Calu3 (cell line): ENCODE data around the gene CUTC. TPM values are rescaled to one million over a fixed set of nuclear protein-coding genes. Genes with fewer than 3 reads are reported as not detected.

ENCODE experiments used
- BruUV-seq: library from RNA; stranded (reverse); fragments of 400-500 nt; replicated peaks from 2 replicates; lab custom pipeline; 2021; lab: Mats Ljungman, UMichigan
- CTCF ChIA-PET: fragments of 300-600 bp; sonication (Branson Sonifier 250); formaldehyde crosslinking; loops from one replicate; lab custom pipeline; 2022; ENCODE audit warnings: antibody characterized with exemption; lab: Charles Lee
- DNase-seq: peaks from one replicate; pipeline ENCODE4 v3.0.0; 2022
- H3K27ac Mint-ChIP-seq: one replicate; pipeline ENCODE4 v1.8.0; 2022; ENCODE audit warnings: mixed read lengths; ENCODE audit not compliant: unreplicated experiment
- H3K27me3 Mint-ChIP-seq: one replicate; pipeline ENCODE4 v1.8.0; 2022; ENCODE audit warnings: mixed read lengths; ENCODE audit not compliant: unreplicated experiment
- H3K36me3 Mint-ChIP-seq: one replicate; pipeline ENCODE4 v1.8.0; 2022; ENCODE audit warnings: mild to moderate bottlenecking, moderate library complexity, mixed read lengths; ENCODE audit not compliant: insufficient read depth, unreplicated experiment
- H3K4me1 Mint-ChIP-seq: one replicate; pipeline ENCODE4 v1.8.0; 2022; ENCODE audit warnings: mild to moderate bottlenecking, low read depth, mixed read lengths; ENCODE audit not compliant: unreplicated experiment
- H3K4me3 Mint-ChIP-seq: one replicate; pipeline ENCODE4 v1.8.0; 2022; ENCODE audit warnings: mild to moderate bottlenecking, low read depth, moderate library complexity, mixed read lengths; ENCODE audit not compliant: unreplicated experiment
- H3K9me3 Mint-ChIP-seq: one replicate; pipeline ENCODE4 v1.8.0; 2022; ENCODE audit warnings: low read depth, mixed read lengths; ENCODE audit not compliant: unreplicated experiment
- CTCF ChIP-seq: fragments of 200-600 bp; IDR thresholded peaks from one replicate; pipeline ENCODE4 v1.8.0; 2022; ENCODE audit warnings: antibody characterized with exemption; ENCODE audit not compliant: unreplicated experiment
- intact Hi-C: fragments of 100-400 bp; cut with micrococcal nuclease; formaldehyde crosslinking; loops from one replicate; pipeline ENCODE4 v1.10.0; 2022; ENCODE audit not compliant: unreplicated experiment
- total RNA-seq: library from RNA; stranded (reverse); gene quantifications from 2 replicates; pipeline ENCODE4 v1.2.3, GENCODE V29; 2022

The CUTC gene
- total RNA-seq, 1 experiment from 2014 or later: 9.3 TPM

GRCh38 chr10:99740260-99740659, 8.2 kb downstream of the CUTC start:
- Mint-ChIP-seq H3K27me3 (no peaks in the 10 kb centered on the region), H3K36me3 (peaks cover 14% of the 10 kb centered on the region), H3K4me1 (peaks cover 5% of the 10 kb centered on the region), H3K9me3 (peaks cover 3% of the 10 kb centered on the region), H3K27ac (no peak overlapping the region), H3K4me3 (no peak overlapping the region)
- no peak for TF ChIP-seq CTCF
- intact Hi-C loops: no loop called here
- CTCF ChIA-PET: no interaction called here
- DNase-seq: no peak
- BruUV-seq: no TSS peak

GRCh38 chr10:99740933-99741559, 9.0 kb downstream of the CUTC start:
- no peak for TF ChIP-seq CTCF
- BruUV-seq: no TSS peak
- Mint-ChIP-seq H3K4me3 (no peak overlapping the region), H3K27me3 (no peaks in the 10 kb centered on the region), H3K27ac (no peak overlapping the region), H3K36me3 (peaks cover 14% of the 10 kb centered on the region), H3K4me1 (peaks cover 5% of the 10 kb centered on the region), H3K9me3 (peaks cover 3% of the 10 kb centered on the region)
- no peak for DNase-seq
- CTCF ChIA-PET: no interaction called here
- intact Hi-C loops: no loop called here

- intact Hi-C loops: no loop called here
- Mint-ChIP-seq H3K4me3 (no peak overlapping the region), H3K9me3 (peaks cover 3% of the 10 kb centered on the region), H3K27ac (no peak overlapping the region), H3K27me3 (no peaks in the 10 kb centered on the region), H3K4me1 (peaks cover 5% of the 10 kb centered on the region), H3K36me3 (peaks cover 14% of the 10 kb centered on the region)
- BruUV-seq: no TSS peak
- no peak for DNase-seq
- CTCF ChIA-PET: no interaction called here
- no peak for TF ChIP-seq CTCF
These were observed 10.2 kb downstream of the CUTC start for GRCh38 chr10:99742254-99742653.

GRCh38 chr10:99742701-99743100, 10.7 kb downstream of the CUTC start:
- no peaks in the 10 kb centered on the region for H3K27me3 Mint-ChIP-seq
- H3K4me3 Mint-ChIP-seq: no peak overlapping the region
- intact Hi-C loops: no loop called here
- BruUV-seq: no TSS peak
- CTCF ChIA-PET: interaction anchor here (0.6 kb wide), 1 partner anchor 314 kb away, joined by 4 read pairs; no protein-coding TSS in a partner anchor
- peaks cover 3% of the 10 kb centered on the region for H3K9me3 Mint-ChIP-seq
- peaks cover 5% of the 10 kb centered on the region for H3K4me1 Mint-ChIP-seq
- no peak overlapping the region for H3K27ac Mint-ChIP-seq
- peaks cover 14% of the 10 kb centered on the region for H3K36me3 Mint-ChIP-seq
- no peak for TF ChIP-seq CTCF
- DNase-seq: no peak
